ENCODE data around the gene GNA12.

Gene GNA12

GRCh38 chr7:2878306-2878705, 34.2 kb upstream of the GNA12 start:
- DNase-seq (ENCODE audit: low read depth) = no peak
- no peak for TF ChIP-seq CTCF (IDR thresholded peaks at IDR 0.05; ENCODE audit: low read depth, low read length, missing control alignments)
- no peak overlapping the region for H3K4me3 ChIP-seq (ENCODE audit: low read depth, low read length)
- in situ Hi-C loops (cut with HindIII; ENCODE audit: low sequenced_read_pairs) = no loop called here

- DNase-seq (ENCODE audit: low read depth) = no peak
- in situ Hi-C loops (cut with HindIII; ENCODE audit: low sequenced_read_pairs) = no loop called here
- TF ChIP-seq CTCF (IDR thresholded peaks at IDR 0.05; ENCODE audit: low read depth, low read length, missing control alignments) = no peak
- H3K4me3 ChIP-seq (ENCODE audit: low read depth, low read length) = no peak overlapping the region
These were observed 32.1 kb upstream of the GNA12 start for GRCh38 chr7:2876031-2876731.

- no peak overlapping the region for H3K4me3 ChIP-seq (ENCODE audit: low read depth, low read length)
- no peak for TF ChIP-seq CTCF (IDR thresholded peaks at IDR 0.05; ENCODE audit: low read depth, low read length, missing control alignments)
- in situ Hi-C loops (cut with HindIII; ENCODE audit: low sequenced_read_pairs) = no loop called here
- DNase-seq (ENCODE audit: low read depth) = peak; percentile 92
These were observed 29.8 kb upstream of the GNA12 start for GRCh38 chr7:2873686-2874551.

GRCh38 chr7:2873146-2873545, 29.0 kb upstream of the GNA12 start:
- TF ChIP-seq CTCF (IDR thresholded peaks at IDR 0.05; ENCODE audit: low read depth, low read length, missing control alignments) = no peak
- no peak overlapping the region for H3K4me3 ChIP-seq (ENCODE audit: low read depth, low read length)
- in situ Hi-C loops (cut with HindIII; ENCODE audit: low sequenced_read_pairs) = no loop called here
- DNase-seq (ENCODE audit: low read depth) = no peak

GRCh38 chr7:2872296-2872874, 28.3 kb upstream of the GNA12 start:
- no peak overlapping the region for H3K4me3 ChIP-seq (ENCODE audit: low read depth, low read length)
- no peak for TF ChIP-seq CTCF (IDR thresholded peaks at IDR 0.05; ENCODE audit: low read depth, low read length, missing control alignments)
- in situ Hi-C loops (cut with HindIII; ENCODE audit: low sequenced_read_pairs) = no loop called here
- DNase-seq (ENCODE audit: low read depth) = no peak

- TF ChIP-seq CTCF (IDR thresholded peaks at IDR 0.05; ENCODE audit: low read depth, low read length, missing control alignments) = no peak
- no peak overlapping the region for H3K4me3 ChIP-seq (ENCODE audit: low read depth, low read length)
- in situ Hi-C loops (cut with HindIII; ENCODE audit: low sequenced_read_pairs) = no loop called here
- no peak for DNase-seq (ENCODE audit: low read depth)
These were observed 26.4 kb upstream of the GNA12 start for GRCh38 chr7:2870471-2870931.
